Astrocyte of the cerebellum (primary cell): ENCODE measurements around the gene CTCF.

ENCODE experiments used
- DNase-seq: peaks from one replicate; pipeline ENCODE4 v3.0.0-alpha.2; 2011; ENCODE audit warnings: low read depth
- H3K4me3 ChIP-seq: 2 replicates; pipeline ENCODE4 v1.5.1; 2011; ENCODE audit warnings: mild to moderate bottlenecking, low read depth, low read length, moderate library complexity
- in situ Hi-C: cut with HindIII; loops from 2 replicates; pipeline ENCODE4 v1.10.0; 2017; ENCODE audit warnings: low sequenced_read_pairs
- TF ChIP-seq, protein P1 (sequence below): IDR thresholded peaks from 2 replicates; pipeline ENCODE4 v1.5.1; 2012; ENCODE audit warnings: low read length, low read depth, moderate library complexity, mild to moderate bottlenecking; ENCODE audit errors: missing control alignments

Gene CTCF

DNA sequence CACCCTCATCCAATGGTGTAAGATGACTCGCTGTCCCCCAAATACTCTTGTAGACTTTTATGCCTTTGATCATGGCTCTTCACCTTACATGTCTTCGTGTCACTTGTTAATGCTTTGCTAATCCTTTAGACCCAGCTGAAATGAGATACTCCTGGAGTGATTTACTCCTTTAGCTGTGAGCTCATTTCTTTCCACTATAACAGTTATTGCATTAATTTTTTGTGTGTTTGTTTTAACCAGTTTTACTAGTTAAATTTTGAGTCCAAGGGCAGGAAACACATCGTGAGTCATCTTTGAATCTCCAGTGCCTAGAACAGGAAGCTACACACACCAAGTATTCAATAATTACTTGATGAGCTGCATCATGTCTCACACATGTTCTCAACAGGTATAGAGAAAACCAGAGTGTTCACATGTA lies 6.5 kb upstream of the CTCF start:
- in situ Hi-C loops: no loop called here
- DNase-seq: no peak
- H3K4me3 ChIP-seq: no peak overlapping the region
- TF ChIP-seq, protein P1, sequence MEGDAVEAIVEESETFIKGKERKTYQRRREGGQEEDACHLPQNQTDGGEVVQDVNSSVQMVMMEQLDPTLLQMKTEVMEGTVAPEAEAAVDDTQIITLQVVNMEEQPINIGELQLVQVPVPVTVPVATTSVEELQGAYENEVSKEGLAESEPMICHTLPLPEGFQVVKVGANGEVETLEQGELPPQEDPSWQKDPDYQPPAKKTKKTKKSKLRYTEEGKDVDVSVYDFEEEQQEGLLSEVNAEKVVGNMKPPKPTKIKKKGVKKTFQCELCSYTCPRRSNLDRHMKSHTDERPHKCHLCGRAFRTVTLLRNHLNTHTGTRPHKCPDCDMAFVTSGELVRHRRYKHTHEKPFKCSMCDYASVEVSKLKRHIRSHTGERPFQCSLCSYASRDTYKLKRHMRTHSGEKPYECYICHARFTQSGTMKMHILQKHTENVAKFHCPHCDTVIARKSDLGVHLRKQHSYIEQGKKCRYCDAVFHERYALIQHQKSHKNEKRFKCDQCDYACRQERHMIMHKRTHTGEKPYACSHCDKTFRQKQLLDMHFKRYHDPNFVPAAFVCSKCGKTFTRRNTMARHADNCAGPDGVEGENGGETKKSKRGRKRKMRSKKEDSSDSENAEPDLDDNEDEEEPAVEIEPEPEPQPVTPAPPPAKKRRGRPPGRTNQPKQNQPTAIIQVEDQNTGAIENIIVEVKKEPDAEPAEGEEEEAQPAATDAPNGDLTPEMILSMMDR: no peak

DNA sequence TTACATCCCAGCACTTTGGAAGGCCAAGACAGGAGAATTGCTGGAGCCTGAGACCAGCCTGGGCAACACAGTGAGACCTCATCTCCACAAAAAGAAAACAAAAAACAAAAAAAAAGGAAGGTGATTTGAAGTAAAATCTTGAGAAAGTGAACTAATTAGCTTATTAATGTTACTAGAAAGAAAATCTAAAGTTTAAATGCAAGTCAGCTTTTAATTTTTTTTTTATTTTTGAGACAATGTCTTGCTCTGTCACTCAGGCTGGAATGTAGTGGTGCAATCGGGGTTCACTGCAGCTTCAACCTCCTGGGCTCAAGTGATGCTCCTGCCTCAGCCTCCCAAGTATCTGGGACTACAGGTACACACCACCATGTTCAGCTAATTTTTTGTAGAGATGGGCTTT lies 3.5 kb upstream of the CTCF start:
- TF ChIP-seq, protein P1: no peak
- no peak overlapping the region for H3K4me3 ChIP-seq
- in situ Hi-C loops: no loop called here
- no peak for DNase-seq

DNA sequence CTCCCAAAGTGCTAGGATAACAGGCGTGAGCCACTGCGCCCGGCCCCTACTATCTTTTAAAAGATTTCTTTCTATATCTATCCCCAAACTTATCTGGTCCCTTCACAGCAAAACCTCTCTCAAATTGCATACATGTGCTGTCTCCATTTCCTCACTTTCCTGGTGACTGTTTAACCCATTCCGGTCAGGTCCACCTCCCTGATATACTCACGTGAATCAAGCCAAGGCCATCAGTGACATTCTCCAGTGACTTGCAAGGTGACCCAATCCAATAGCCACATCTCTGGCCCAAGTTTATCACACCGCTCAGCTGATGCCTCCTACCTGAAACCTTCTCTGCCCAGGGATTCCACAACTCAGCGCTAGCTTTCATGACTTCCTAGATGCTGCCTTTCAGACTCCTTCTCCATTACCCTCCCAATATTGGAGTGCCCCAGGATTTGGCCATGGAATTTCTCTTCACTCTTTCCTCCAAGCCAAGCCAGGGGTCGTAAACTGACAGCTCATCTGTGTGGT lies 1.4 kb upstream of the CTCF start:
- in situ Hi-C loops: no loop called here
- peak overlapping the region; percentile 87 for H3K4me3 ChIP-seq
- DNase-seq: no peak
- TF ChIP-seq, protein P1: no peak

DNA sequence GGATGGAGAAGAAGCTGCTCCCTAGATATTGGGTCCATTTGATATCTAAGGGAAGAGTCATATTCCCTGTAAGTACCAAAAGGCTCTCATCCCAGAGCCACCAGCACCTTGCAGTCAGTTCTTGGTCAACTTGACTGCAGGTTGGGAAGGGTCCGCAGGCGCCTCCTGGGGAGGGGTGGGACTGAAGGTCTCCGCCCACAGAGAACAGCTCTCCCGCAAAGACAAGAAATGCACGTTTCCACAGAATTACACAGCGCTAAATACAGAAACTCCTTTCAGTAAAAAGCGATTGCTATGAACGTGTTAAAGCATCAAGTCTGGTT lies 864 bp upstream of the CTCF start:
- in situ Hi-C loops: no loop called here
- peak overlapping the region; percentile 87 for H3K4me3 ChIP-seq
- TF ChIP-seq, protein P1: no peak
- no peak for DNase-seq

DNA sequence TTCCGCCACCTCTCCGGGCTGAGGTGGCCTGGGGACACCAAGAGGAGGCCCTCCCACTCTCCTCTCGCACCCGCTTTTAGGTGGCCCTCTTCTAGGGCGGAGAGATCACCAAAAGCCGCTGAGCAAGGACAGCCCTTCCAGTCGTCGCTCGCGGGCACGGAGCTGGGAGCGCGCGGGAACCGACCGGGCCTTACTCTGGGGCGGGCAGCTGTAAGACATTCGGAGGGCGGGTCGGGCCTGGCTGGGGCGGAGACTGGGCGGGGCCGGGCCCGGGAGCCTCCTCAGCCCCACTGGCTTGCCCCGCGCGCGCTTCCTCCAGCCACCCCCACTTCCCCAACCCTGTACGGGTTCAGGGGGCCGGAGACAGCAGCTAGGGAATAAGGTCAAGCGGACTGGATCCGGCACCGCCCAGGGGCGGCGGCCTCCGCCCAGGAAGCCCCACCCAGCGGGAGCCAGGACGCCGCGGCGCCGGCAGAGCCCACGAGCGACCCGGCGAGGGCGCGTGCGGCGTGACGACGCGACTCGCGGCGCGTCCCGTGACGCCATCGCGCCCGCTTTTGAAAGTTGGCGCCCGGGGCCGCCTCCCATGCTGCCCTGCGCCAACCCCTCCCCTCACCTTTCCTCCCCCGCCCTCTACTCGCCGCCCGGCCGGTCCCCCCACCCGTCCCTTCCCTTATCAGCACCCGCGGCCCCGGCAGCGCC lies 351 bp upstream of the CTCF start:
- peak overlapping the region; percentile 87 for H3K4me3 ChIP-seq
- DNase-seq: peak; percentile 88
- TF ChIP-seq, protein P1: no peak
- in situ Hi-C loops: no loop called here

DNA sequence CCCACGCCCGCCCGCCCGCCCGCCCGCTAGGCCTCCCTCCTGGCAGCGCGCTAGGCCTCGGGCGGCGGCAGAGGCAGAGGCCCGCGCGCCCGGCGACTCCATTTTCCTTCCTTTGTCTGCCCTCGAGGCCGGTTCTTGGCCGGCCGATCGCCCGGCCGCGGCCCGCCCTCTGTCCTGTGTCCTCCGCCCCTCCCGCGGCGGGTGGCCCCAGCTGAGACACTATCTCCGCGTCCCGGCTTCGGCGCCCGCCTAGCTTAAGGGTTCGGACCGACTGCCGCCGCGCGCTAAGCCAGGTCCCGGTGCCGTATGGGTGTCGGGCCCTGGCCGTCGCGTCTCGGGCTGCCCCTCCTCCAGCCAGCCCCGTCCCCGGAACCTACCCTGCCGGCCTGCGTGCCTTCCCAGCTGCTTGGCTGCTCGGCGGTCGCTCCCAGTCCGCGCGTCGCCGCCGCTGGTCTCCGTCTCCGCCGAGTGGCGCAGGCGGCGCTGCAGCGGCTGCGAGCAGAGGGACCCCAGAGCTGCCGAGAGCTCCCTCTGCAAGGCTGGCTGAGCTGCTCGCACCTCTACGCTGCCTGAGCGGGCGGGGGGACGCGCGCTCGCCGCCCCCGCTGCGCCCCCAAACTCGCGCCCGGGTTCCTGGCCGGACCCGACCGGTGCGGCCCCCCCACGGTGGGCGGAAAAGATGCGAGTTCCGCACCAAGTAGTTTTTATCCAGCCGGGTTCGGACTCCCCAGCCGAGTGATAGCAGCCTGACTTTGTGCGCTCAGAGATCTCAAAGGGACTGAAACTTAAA lies 787 bp downstream of the CTCF start:
- H3K4me3 ChIP-seq: peak overlapping the region; percentile 87
- in situ Hi-C loops: no loop called here
- DNase-seq: no peak
- TF ChIP-seq, protein P1: peak; percentile 18
